AG08395 (cell line): Measurements from ENCODE around the gene NRXN3.

Experiments used
- DNase-seq: peaks from one replicate; pipeline ENCODE4 v3.0.0; 2012; ENCODE audit warnings: mixed read lengths, low spot score

Gene NRXN3

DNA sequence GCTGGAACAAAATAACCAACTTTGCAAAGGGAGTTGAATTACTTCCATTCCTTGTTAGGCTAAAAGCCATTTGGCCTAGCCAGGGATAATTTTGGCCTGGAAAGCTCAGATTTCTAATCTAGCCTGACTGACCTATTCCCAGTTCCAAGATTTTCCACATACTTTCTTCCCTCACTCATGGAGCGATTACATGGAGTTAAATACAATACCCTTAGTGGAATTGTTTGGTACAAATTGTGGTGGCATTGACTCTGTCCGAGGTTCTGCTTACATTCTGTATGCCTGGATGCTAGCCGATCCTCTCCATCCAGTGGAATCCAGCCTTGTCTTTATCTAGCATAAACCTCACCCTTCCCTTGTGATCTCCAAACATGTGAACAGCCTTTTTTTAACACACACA is 1076.0 kb downstream of the NRXN3 start:
- no peak for DNase-seq

DNA sequence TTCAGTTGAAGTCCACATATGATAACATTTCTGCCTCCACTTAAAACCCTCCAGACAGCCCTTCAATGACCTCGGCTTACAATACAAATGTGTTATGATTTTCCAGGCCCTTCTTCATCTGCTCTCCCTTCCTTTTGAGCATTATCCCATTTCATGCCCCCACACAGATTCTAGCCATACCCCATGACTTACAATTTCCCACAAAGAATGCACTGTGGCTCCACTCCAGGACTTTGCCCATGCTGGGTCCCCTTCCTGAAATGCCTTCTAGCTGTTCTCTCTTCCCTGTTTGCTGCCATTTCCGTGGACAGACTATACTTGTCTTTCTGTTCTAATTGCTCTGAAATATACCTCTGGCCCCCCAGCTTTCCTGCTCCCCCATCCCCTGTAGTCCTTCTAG is 1078.0 kb downstream of the NRXN3 start:
- no peak for DNase-seq

DNA sequence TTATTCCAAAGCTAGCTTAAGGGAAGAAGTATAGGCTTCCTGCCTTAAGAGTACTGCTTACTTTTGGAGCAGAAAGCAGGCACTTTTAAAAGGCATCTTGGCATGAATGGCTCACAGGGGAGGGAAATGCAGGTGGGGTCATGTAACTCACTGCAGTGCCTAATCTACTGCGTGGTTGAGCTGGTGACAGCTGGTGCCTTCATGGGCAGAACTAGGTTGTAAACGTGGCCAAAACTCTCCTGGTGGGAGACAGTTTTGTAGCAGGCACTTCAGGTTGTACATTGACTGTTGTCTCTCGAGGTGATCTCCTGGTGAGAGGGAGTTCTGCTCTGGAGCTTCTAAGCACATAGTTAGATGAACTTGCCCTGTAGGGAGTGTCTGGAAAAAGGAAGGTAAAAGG is 1078.6 kb downstream of the NRXN3 start:
- no peak for DNase-seq

DNA sequence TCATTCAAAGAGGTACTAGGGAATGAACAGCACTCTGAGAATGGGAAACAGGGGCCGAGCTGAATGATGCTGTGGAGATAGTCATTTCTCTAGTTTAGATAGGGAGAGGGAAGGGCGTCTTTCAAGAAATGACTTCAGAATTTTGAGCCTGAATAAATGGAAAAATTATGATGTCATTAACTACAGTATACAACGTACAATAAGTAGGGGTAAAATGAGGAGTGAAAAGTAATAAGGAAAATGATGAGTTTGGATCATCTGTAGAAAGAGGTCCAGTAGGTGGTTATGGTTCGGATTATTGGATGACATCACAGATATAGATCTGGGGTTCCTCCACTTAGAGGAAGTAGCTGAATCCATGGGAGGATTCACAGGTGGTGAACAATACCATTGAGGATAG is 1081.1 kb downstream of the NRXN3 start:
- DNase-seq = no peak

DNA sequence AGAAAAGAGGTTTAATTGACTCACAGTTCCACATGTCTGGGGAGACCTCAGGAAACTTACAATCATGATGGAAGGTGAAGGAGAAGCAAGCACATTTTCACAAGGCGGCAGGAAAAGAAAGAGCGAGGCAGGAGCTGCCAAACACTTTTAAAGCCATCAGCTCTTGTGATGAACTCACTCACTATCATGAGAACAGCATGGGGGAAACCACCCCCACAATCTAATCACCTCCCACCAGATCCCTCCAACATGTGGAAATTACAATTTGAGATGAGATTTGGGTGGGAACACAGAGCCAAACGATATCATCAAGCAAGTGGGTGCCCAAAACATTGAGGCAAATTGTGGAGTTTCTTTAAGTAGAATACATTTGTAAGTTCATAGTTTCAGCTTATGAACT is 1083.4 kb downstream of the NRXN3 start:
- no peak for DNase-seq

DNA sequence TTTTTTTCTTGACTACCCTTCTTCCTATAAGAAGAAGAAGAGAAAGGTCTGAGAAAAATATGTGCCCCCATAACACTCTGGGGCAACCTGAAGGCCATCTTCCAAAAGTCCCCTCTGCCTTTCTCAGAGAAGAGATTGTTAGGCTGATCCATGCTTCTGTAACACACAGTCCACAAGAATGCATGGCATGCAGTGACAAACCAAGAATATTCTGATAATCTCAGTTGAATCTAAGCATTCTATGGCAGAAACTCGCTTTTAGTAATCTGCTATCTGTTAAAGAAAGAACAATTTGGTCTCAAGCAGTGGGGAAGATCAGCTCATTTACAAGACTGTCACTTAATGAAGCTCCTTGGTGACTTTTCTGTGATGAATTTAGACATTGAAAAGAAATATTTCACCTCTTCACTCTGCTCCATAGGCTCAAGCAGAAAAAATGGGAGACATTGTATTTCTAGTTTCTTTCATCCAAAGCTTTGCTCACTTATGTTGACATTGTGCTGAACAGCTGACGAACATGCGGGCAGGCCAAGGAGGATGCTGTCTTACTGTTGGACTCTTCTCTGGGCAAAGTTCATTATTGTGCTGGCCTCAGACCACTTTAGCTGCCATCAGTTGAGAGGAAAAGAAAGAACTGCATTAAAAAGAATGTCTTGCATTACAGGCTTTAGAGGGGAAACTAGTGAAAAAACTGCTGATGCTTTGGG is 1084.0 kb downstream of the NRXN3 start:
- DNase-seq = no peak

DNA sequence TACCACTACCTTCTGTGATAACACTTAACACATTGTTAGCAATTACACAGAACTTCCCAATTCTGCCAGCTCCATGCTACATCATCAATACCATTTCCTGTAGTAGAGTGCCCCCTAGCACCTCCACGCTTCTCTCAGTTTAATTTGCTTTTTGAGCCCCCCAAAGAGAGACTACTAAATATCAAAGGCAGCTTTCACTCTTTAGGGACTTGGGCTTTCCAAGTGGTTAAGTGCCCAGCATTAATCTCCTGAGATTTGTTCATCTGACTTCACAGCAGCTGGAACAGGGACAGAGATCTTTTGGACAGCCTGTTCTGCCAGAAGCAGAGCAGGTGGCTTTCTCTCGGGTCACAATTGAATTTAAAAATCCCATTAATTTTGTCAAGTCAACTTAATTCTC is 1086.2 kb downstream of the NRXN3 start:
- no peak for DNase-seq

DNA sequence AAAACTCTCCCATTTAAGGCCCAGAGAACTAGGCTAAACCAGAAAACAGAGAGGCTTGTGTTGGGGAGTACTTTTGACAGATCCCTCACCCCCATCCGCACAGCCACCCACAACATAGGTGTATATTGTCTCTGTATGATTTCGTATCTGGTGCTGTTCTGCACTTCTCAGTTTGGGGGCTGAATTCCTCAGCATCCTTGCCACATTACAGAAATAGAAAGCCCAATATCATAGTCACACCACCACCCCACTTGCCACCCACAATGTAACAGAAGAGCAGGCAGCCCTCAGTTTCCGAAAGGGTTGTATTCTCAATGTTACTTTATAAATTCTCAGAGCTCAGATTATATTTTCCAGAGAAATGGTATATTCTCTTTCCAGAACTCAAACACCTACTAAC is 1090.2 kb downstream of the NRXN3 start:
- no peak for DNase-seq

DNA sequence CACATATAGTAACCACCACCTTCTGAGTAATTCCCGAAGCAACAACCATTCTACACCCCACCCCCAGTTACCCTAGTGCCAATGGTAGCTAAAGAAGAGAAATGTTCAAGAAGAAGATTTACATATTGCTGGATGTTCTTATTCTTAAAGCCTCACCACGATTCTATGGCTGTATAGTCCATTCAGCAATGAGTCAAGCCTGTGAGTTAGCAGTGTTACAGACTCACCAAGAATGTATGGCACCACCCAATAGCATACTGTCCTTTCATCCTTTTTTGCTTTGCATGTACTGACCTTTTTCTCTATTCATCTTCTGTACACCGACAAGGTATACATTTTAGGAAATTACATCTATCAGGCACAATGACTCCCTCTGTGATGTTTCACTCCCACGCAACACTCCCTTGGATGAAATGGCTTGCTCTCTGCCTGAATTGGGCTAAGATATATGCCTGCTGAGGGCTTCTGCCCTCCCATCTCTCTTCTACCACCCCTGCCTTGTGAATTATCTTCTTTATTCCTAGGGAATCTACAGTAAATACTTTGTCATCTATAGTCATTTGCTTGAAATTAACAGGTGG is 1095.3 kb downstream of the NRXN3 start:
- no peak for DNase-seq

DNA sequence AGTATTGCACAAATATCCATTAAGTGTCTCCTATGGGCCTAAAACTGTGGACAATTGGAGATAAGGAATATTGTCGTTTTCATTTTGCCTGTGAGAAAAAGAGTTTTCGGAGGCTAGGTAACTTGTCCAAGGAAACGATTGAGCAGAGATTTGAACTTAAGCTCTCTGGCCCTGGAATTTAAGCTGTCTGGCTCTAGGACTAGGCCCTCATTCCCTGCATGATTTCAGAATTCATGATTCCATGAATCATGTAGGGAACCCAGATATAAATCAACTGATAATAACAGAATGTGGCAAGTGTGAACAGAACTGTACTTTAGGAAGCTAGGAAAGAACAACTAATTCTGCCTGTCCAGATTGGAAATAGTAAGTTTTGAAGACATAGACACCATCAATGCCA is 1100.2 kb downstream of the NRXN3 start:
- no peak for DNase-seq

DNA sequence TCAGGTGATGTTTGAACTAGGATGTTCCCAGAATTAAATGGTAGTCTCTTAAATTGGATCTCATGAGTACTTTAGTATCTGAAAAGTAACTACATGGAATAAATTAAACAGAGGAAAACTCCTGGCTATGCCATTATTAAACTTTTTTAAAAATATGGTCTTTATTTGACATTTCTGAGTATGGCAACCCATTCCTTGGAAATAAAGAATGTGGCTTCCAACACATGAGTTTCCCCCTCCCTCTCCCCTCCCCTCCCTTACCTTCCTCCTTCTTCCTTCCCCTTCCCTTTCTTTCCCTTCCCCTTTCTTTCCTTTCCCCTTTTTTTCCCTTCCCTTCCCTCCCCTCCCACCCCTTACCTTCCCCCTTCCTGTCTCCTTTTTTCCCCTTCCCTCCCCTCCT is 1100.9 kb downstream of the NRXN3 start:
- no peak for DNase-seq

DNA sequence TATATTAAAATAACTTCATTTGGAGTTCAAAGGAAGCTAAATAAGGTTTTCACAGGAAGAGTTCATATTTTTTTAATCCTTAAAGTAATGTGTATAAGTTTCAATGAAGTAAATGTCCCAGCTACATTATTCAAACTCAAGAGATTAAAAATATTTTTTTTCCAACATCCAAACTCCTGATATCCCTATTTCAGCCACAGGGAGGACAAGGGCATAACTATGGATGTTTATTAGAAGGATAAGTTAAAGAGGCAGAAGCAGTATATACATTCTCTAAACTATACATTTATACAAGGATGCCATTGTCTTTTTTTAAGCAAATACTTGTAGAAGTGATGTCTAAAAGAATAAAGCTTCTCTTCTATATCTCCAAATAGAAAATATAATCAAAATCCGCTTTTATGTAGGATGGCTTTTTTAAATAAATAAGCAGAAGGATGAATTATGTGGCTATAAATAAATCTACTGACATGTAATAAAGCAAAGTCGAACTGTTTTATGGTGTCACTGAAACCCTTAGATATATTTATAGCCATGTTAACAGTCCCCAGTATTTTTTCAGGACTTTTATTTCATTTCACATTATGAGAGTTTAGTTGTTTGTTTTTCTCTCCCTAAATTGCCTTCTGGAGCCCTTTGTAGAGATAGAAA is 1104.6 kb downstream of the NRXN3 start:
- DNase-seq = no peak

DNA sequence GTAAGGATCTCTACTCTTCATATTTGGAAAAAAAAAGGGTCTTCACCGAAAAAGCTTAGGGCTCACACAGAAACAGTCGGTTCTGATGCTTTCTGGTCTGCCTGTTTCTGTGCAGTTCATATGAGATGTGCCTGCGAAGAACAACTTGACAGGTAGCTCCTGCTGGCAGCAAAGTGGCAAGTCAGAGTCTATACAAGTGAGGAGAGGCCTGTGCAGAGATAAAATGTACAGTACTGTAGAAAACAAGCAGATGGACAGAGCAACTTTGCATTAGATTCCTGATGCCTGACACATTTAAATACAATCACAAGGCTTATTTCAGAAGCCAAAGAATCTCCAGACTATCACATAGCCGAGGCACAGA is 1105.1 kb downstream of the NRXN3 start:
- DNase-seq = no peak

DNA sequence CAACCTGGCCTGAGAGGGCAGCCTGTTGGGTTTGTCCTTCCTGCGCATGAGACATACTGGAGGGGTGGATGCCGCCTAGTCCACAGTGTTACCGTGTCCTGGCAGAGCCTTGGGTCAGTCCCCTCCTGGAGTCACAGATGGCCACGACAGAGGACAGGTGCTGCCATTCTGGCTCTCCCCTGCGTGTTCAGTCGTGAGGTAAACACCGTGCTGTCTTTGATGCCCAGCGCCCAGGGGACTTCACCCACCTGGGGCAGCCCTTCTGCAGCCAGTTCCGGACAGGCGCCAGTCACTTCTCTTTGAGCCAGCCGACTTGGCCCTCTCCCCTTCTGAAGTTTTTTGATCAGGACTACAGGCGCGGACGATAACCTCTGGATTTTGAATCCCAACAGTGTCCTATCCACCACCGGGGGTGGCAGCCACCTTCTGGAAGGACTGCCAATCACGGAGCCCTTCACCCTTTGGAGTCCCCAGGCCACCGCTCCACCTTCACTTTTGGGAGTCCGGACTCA is 1108.2 kb downstream of the NRXN3 start:
- no peak for DNase-seq

DNA sequence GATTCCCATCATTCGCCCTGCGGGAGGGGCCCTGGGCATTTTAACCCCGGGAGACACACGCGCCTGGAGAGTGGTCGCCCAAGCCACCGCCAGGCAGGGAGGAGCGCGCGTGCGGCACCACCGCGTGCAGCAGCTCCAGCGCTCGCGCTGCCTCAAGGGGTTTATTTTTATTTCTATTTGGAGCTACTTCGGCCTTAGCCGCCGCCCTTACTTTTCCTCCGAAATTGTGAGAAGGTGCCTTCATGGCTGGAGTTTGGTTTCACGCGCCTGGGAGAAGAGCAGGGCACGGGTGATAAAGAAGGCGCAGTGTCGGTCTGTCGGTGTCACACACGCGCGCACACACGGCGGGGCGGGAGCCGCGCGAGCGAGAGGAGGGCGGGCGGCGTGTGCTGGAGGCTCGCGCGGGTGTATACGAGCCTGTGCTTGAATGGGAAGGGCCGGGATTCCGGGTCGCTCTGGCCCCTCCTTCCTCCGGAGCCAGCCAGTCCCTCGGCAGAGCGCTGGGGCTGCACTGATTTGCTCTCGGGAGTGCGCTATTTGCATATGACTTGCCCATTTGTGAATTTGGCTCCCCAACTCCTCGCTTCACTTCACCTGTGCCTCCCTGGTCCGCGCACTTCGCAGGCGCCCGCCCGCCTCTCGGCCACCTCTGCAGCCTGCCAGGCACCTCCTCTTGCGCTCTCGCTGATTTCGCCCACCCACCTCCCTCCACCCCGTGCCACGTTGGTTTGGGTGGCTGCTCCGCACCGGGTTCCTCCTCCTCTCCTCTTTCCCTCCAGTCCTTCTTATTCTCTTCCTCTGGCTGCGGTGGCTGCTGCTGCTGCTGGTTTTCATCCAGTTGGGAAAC is 1108.8 kb downstream of the NRXN3 start:
- no peak for DNase-seq

DNA sequence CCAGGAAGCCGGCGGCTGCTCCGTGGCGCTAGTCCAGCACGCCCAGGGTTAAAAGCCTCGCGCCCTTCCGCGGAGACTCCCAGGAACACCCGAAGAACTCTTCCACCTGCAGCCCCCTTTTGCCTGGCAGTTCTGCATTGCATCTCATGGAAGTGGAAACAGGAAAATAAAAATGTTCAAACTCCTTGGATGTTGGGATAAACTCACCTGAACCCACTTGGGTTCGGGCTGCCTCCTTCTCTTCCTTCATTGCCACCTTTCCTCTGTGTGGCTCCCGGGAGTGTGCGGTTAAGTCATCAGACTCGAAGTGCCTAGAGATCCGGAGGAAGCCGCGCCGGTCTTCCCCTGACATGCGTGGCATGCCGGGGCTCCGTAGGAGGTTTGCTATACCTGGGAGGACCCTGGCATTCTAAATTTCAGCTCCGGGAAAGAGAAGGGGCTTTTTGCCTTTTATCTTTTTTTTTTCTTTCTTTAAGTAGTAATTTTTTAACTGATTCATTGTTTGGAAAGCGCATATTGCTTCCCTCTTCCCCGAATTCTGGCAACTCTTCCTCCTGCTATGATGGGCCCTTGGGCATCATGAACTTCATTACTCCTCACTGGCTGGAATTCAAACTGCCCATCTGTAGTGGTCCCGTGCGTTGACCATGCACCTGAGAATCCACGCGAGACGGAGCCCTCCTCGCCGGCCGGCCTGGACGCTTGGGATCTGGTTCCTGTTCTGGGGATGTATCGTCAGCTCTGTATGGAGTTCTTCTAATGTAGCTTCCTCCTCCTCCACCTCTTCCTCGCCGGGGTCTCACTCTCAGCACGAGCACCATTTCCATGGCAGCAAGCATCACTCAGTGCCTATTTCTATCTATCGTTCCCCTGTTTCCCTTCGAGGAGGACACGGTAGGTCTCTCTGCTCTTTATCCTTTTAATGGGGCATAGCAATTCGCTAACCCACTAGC is 1109.7 kb downstream of the NRXN3 start:
- no peak for DNase-seq

DNA sequence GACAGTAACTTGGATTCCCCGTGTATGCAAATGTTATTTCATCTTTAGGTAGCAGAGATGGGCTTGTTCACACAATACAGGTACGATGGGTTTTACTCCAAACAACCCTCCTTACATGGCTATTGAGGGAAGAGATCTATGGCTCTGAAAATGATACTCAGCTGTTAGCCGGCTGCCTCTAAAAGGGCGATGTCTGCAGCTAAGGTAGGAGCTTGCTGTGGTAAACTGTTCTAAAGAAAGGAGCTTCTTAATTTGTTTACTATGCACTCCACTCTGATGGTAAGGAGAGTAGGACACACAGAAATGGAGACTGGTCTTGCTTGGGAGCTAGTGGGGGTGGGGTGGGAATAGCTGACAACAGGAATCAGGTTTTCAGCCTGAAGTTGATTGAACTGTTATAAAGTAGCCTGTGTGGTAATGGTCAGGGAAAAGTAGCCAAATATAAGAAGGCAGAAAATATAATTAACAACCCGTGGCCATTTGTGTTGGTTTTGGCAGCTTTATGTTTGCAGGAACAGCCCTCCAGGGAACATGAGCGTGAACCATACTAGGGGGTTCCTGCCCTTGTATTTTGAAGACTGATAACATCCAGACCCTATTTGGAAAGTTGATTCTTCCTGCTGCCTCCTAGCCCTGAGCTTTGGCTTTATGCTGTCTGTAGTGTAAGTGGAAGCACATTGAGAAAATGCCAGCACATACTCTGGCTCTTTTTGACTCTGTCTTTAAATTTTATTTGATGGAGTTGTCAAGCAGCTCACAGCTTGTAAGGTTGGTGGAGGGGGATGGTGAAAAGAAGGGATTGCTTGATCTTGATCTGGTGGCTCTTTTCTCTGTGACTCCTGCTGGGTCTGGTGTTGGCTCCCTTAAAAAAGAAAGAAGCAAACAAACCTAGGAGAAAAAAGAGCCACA is 1111.3 kb downstream of the NRXN3 start:
- DNase-seq = no peak

DNA sequence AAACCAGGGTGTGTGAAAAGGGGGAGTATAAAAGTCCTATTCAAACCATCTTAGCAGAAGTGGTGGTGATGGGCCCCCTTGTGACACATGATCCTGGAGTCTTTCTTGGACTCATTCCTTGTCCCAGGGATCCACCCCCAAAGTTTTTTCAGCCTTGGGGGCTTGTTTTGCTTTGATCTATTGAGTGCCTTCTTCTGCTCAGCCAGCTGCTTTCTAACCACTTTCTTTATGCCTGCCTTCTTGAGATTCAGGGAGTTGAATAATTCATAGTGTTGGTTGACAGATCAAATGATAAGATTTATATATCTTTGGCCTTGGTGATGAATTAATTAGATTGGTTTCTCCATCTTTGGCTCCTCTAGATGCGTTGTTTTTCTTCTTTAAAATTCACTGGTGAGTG is 1114.4 kb downstream of the NRXN3 start:
- no peak for DNase-seq

DNA sequence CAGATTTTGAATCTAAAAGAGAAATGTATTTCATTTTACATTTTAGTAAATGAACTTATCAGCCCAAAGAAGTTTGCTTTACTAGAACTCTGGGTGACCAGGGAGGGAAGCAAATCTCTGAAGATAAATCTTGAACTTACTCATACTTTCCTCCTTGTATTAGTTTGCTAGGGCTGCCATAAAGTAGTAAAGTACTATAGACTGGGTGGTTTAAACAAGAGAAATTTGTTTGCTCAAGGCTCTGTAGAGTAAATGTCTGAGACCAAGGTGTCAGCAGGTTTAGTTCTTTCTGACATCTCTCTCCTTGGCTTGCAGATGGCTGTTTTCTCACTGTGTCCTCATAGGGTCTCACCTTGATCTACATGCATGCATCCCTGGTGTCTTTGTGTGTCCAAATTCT is 1115.1 kb downstream of the NRXN3 start:
- no peak for DNase-seq

DNA sequence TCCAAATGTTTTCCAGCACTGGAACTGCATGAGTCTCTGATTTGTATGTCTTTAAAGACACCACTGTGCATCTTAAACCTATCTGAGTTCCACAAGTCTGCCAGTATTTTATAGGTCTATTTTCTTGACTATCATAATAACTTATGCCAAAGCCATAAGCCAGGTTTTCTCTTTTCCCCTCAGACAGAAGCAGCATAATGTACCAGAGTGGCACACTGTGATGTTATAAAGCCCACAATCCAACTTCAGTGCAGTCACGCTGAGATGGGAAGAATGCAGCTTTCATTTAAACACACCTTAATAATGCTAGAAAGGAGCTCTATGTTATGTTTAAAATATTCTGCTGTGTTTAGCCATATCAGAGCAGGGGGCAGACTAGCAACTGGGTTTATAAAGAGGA is 1117.8 kb downstream of the NRXN3 start:
- DNase-seq = no peak
